ENCODE data around the gene TRPM8.

Gene TRPM8

GRCh38 chr2:233972941-233973575 lies 55.9 kb downstream of the TRPM8 start:
- Histone ChIP-seq H3K36me3 (replicated peaks) (no peaks in the 10 kb centered on the region), H3K4me3 (ENCODE audit: low read depth, low read length) (no peak overlapping the region), H3K27ac (no peak overlapping the region), H3K27me3 (replicated peaks) (no peaks in the 10 kb centered on the region)
- in situ Hi-C loops (cut with HindIII; ENCODE audit: low pct_ligation_motif_present, low sequenced_read_pairs), result no loop called here
- no peak for TF ChIP-seq CTCF (IDR thresholded peaks at IDR 0.05; ENCODE audit: low read depth, low read length, missing control alignments)
- no peak for DNase-seq

GRCh38 chr2:233973786-233974185 lies 56.6 kb downstream of the TRPM8 start:
- Histone ChIP-seq H3K4me3 (ENCODE audit: low read depth, low read length) (no peak overlapping the region), H3K27ac (no peak overlapping the region), H3K36me3 (replicated peaks) (no peaks in the 10 kb centered on the region), H3K27me3 (replicated peaks) (no peaks in the 10 kb centered on the region)
- no peak for TF ChIP-seq CTCF (IDR thresholded peaks at IDR 0.05; ENCODE audit: low read depth, low read length, missing control alignments)
- in situ Hi-C loops (cut with HindIII; ENCODE audit: low pct_ligation_motif_present, low sequenced_read_pairs), result no loop called here
- no peak for DNase-seq

- in situ Hi-C loops (cut with HindIII; ENCODE audit: low pct_ligation_motif_present, low sequenced_read_pairs), result no loop called here
- Histone ChIP-seq H3K27ac (no peak overlapping the region), H3K4me3 (ENCODE audit: low read depth, low read length) (no peak overlapping the region), H3K27me3 (replicated peaks) (no peaks in the 10 kb centered on the region), H3K36me3 (replicated peaks) (no peaks in the 10 kb centered on the region)
- peak; percentile 86 for DNase-seq
- no peak for TF ChIP-seq CTCF (IDR thresholded peaks at IDR 0.05; ENCODE audit: low read depth, low read length, missing control alignments)
Measured at GRCh38 chr2:233974530-233975071, 57.4 kb downstream of the TRPM8 start.

GRCh38 chr2:233976087-233976486 lies 58.9 kb downstream of the TRPM8 start:
- DNase-seq, result no peak
- no peak overlapping the region for H3K4me3 ChIP-seq (ENCODE audit: low read depth, low read length)
- H3K27ac ChIP-seq, result no peak overlapping the region
- H3K36me3 ChIP-seq (replicated peaks), result no peaks in the 10 kb centered on the region
- no peak for TF ChIP-seq CTCF (IDR thresholded peaks at IDR 0.05; ENCODE audit: low read depth, low read length, missing control alignments)
- no peaks in the 10 kb centered on the region for H3K27me3 ChIP-seq (replicated peaks)
- in situ Hi-C loops (cut with HindIII; ENCODE audit: low pct_ligation_motif_present, low sequenced_read_pairs), result no loop called here

GRCh38 chr2:233976690-233977294 lies 59.6 kb downstream of the TRPM8 start:
- H3K27ac ChIP-seq, result no peak overlapping the region
- no peaks in the 10 kb centered on the region for H3K36me3 ChIP-seq (replicated peaks)
- in situ Hi-C loops (cut with HindIII; ENCODE audit: low pct_ligation_motif_present, low sequenced_read_pairs), result no loop called here
- peak; percentile 74 for DNase-seq
- H3K4me3 ChIP-seq (ENCODE audit: low read depth, low read length), result no peak overlapping the region
- H3K27me3 ChIP-seq (replicated peaks), result no peaks in the 10 kb centered on the region
- peak; percentile 55 for TF ChIP-seq CTCF (IDR thresholded peaks at IDR 0.05; ENCODE audit: low read depth, low read length, missing control alignments)
